Transverse colon (tissue), 4 donors: ENCODE measurements around the gene RDH12.
"Not testable (repeated sequence)": the region's sequence is repeated elsewhere in the genome, so short reads cannot be mapped to it uniquely, and the experiment has no call there.

Source experiments
- EP300 ChIP-seq: sonication (generic); formaldehyde crosslinking; IDR thresholded peaks from one replicate; pipeline ENCODE4 v1.6.1; 2017; ENCODE audit warnings: antibody characterized with exemption, low read depth
- POLR2A ChIP-seq: fragments of 450-650 bp; IDR thresholded peaks from one replicate; pipeline ENCODE4 v1.6.1; 2016; ENCODE audit warnings: antibody characterized with exemption, mild to moderate bottlenecking, moderate library complexity
- POLR2AphosphoS5 ChIP-seq, 3 donors: sonication (generic); formaldehyde crosslinking; IDR thresholded peaks; one replicate each; pipeline ENCODE4 v1.6.1; 2016; ENCODE audit warnings: antibody characterized with exemption in 3 of 3
- TF ChIP-seq, protein P1 (sequence below), 5 experiments: fragments of 200-600 bp in 3 of 5; fragments of 450-650 bp in 2 of 5; sonication (generic) in 3 of 5; IDR thresholded peaks; 1 replicate in 2 of 5; 2 replicates in 3 of 5; pipeline ENCODE4 v1.5.1; 2016 to 2017; ENCODE audit warnings: antibody characterized with exemption in 5 of 5, inconsistent platforms in 3 of 5, mild to moderate bottlenecking in 2 of 5, moderate library complexity in 1 of 5

GRCh38 chr14:67719385-67719784, 17.7 kb downstream of the RDH12 start:
- TF ChIP-seq POLR2A; EP300; POLR2AphosphoS5 (IDR thresholded peaks at IDR 0.05): not testable (repeated sequence)
- TF ChIP-seq, protein P1, sequence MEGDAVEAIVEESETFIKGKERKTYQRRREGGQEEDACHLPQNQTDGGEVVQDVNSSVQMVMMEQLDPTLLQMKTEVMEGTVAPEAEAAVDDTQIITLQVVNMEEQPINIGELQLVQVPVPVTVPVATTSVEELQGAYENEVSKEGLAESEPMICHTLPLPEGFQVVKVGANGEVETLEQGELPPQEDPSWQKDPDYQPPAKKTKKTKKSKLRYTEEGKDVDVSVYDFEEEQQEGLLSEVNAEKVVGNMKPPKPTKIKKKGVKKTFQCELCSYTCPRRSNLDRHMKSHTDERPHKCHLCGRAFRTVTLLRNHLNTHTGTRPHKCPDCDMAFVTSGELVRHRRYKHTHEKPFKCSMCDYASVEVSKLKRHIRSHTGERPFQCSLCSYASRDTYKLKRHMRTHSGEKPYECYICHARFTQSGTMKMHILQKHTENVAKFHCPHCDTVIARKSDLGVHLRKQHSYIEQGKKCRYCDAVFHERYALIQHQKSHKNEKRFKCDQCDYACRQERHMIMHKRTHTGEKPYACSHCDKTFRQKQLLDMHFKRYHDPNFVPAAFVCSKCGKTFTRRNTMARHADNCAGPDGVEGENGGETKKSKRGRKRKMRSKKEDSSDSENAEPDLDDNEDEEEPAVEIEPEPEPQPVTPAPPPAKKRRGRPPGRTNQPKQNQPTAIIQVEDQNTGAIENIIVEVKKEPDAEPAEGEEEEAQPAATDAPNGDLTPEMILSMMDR (IDR thresholded peaks at IDR 0.05): not testable (repeated sequence)
